Stimulated activated CD4-positive, alpha-beta T cell treated with anti-CD3 and anti-CD28 coated beads, Interleukin-1b, Interleukin-23, amount 100 ng/mL, for 1 hour (primary cell): Measurements from ENCODE around the gene GAA.
"Not testable (repeated sequence)": the region's sequence is repeated elsewhere in the genome, so short reads cannot be mapped to it uniquely, and the experiment has no call there.

ENCODE experiments used
- DNase-seq, 2 donors: peaks; one replicate each; pipeline ENCODE4 v3.0.0-alpha.2; 2020; ENCODE audit warnings: low read depth in 2 of 2

GAA gene

DNA sequence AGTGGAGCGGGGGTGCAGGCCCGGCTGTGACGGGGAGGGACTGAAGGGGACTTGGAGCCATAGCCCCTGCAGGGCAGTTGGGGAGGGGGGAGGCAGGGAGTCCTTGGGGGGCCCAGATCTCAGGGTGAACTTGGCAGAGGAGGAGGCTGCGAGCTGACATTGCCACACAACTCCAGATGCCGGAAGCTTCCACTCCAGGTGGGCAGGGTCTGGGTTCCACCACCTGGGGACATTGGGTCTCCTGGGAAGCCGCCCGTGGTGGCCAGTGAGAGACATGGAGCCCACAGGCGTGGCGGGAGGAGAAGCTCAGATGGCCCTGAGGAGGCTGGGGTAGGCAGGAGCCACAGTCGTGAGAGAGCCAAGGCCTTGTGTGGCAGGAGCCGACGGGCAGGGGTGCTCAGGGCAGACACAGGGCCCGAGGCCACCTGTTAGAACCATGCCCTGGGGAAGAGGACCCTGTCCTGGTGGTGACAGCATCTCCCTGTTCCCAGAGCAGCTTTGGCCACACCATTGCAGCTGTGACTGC is 18.2 kb upstream of the GAA start:
- DNase-seq = no peak

DNA sequence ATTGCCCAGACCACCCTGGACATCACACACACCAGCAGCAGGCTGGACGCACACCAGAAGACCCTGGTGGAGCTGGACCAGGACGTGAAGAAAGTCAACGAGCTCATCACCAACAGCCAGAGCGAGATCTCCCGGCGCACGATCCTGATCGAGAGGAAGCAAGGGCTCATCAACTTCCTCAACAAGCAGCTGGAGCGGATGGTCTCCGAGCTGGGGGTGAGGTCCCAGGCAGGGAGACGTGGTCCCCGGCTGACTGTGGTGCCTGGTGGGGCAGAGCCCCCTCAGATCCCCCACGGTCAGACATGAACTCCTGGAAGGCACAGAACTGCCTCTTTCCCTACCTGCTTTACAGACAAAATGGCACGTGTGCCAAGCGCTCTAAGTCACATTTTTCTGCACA is 16.6 kb upstream of the GAA start:
- DNase-seq = no peak

DNA sequence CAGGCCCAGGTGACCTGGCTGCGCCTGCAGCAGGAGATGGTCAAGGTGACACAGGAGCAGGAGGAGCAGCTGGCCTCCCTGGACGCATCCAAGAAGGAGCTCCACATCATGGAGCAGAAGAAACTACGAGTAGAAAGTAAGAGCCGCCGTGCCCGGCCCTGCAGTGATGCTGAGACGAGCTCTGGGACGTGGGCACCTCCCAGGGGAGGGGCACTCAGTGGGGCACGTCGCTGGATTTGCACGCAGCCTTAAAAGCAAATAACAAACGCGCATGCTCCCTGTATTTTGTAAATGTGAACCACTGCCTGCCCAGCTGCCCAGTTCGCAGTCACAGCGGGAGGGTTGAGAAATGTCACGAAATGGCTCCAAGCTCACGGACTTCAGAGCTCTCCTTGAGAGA is 15.3 kb upstream of the GAA start:
- no peak for DNase-seq

DNA sequence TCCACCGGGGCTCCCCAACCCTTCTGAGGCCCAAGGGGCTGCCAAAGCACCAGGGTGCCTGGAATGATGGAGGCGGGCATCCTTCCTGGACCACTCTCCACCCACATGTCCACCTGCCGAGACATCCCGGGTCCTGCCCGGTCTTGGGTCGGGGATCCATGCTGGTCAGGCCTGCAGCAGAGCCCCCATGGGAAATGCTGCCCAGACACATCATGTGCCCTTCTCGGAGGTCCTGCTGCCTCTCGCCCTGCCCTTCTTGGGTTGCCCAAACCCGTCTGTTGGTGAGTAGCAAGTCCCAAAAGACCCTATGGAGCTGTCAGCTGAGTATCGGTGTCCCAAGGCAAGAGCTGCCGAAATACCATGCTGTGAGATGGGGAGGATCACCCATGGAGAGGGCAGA is 14.8 kb upstream of the GAA start:
- no peak for DNase-seq

DNA sequence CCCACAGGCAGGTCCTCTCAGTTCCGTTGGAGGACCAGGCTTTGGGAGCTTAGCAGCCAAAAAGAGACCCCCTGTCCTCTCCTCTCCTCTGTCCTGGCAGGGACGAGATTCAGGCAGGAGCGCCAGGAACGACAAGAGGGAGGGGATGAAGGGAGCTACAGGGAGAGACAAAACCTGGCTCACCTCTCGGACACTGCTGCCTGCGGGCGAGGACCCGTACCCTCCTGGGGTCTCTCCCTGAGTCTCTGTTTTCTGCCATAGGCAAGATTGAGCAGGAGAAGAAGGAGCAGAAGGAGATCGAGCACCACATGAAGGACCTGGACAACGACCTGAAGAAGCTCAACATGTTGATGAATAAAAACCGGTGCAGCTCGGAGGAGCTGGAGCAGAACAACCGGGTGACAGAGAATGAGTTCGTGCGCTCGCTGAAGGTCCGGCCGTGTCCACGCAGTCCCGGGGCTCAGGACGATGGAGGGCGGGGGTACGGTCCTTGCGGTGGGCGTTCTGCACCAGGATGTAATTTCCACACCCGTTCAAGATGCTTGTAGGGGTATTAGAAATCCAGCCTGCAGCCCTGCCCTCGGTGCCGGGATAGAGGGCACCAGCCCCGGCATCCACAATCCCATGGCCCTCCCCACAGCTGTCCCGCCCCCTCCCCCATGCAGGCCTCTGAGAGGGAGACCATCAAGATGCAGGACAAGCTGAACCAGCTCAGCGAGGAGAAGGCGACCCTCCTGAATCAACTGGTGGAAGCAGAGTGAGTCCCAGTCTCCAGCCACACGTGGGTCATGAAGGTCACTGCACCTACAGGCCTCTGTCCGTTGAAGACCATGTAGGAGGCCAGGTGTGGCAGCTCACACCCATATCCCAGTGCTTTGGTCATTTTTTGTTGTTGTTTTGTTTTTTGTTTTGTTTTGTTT is 13.8 kb upstream of the GAA start:
- DNase-seq = no peak

DNA sequence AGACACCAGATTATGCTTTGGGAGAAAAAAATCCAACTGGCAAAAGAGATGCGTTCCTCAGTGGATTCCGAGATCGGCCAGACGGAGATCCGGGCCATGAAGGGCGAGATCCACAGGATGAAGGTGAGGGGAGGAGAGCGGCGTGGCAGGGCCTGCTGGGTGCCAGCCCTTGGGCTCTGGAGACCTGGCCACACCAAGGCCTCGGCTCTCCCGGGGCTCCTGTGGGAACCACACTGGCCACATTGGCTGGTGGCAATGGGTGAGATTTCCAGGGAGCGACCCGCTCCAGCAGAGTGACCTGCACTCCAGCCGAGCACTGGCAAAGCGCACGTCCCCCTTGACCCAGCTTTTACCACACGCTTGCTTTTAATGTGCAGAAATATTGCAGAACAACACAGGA is 11.6 kb upstream of the GAA start:
- DNase-seq = no peak

DNA sequence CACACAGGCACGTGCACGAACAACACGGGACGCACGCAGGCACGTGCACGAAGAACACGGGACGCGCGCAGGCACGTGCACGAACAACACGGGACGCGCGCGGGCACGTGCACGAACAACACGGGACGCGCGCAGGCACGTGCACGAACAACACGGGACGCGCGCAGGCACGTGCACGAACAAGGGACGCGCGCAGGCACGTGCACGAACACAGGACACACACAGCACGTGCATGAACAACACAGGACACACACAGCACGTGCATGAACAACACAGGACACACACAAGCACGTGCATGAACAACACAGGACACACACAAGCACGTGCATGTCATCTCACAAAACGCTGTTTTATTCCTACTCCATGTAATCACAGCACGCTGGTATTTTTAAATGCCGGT is 11.2 kb upstream of the GAA start:
- DNase-seq = not testable (repeated sequence)

DNA sequence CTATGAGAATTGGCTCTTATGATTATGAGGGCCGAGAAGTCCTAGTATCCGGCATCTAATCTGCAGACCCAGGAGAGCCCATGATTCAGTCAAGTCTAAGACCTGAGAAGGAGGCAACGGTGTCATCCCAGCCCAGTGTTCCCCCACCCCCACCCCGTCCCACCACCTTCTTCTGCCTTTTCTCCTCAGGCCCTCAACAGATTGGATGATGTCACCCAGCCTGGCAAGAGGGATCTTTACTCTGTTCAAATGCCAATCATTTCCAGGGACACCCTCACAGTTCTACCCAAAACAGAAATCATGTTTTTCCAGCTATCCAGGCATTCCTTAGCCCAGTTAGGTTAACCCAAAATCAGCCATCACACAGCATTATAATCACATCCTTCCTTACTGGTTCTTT is 10.0 kb upstream of the GAA start:
- no peak for DNase-seq

DNA sequence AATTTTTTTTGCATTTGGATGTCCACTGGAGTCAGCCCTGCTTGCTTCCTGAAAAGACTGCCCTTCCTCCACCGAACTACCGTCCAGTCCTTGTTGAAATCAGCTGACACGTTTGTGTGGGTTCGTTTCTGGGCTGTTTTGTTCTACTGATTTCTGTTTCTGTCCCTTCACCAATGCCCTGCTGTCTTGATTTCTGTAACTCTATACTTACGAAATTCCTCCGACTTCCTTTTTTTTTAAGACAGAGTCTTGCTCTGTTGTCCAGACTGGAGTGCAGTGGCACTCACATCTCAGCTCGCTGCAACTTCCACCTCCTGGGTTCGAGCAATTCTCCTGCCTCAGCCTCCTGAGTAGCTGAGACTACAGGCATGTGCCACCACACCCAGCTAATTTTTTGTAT is 8.4 kb upstream of the GAA start:
- DNase-seq = no peak

DNA sequence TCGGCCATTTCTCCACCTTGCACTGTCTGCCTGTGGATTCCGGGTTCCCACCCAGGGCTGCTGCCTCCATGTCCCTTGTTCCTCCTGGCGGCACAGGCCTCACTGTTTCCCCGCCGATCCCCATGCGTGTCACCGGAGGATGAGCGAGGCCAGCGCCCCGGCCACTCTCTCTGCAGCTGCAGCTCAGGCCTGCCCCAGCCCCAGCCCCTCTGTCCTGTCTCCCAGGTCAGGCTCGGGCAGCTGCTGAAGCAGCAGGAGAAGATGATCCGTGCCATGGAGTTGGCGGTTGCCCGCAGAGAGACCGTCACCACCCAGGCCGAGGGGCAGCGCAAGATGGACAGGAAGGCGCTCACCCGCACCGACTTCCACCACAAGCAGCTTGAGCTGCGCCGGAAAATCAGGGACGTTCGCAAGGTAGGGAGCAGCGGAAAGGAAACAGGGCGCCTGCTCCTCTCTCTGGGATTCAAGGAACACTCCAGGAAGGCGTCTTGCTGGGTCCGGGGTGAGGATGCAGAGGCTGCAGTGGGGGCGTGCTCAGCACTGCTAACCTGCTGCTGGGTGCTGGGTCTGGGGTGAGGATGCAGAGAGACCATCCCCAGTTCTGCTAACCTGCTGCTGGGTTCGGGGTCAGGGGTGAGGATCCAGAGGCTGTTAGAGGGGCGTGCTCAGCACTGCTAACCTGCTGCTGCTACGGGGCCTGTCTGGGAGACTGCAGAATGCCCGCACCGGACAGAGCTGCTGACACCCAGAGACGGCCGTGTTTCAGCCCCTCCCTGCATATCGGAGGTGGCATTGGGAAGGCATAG is 6.1 kb upstream of the GAA start:
- no peak for DNase-seq

DNA sequence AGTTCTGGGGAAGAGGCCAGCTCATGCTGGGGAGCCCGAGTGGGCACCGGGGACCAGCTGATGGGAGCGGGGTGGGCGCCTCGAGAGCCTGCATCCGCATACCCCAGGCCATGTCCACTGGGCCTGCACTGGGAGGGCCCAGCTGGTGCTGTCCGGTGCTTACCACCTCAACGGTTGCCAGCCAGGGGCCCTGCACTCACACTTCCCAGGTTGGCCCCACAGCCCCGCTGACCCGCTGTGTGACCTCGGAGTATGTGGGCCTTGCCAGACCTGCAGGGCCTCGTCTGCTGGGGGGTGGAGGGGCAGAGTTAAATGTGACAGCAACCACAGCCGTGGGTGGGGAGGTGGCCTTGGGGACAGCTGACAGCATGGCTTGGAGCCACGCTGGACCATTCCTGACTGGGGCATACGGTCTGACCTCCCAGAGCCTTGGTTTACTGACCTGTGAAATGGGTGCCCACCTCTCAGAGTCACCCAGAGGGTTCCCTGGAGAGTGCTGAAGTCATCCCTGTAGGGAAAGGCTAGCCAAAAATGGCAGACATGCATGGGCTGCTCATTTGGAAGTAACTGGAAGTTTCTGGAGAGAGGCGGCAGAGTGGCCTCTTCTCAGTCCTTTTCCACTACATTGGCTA is 5.4 kb upstream of the GAA start:
- DNase-seq = no peak

DNA sequence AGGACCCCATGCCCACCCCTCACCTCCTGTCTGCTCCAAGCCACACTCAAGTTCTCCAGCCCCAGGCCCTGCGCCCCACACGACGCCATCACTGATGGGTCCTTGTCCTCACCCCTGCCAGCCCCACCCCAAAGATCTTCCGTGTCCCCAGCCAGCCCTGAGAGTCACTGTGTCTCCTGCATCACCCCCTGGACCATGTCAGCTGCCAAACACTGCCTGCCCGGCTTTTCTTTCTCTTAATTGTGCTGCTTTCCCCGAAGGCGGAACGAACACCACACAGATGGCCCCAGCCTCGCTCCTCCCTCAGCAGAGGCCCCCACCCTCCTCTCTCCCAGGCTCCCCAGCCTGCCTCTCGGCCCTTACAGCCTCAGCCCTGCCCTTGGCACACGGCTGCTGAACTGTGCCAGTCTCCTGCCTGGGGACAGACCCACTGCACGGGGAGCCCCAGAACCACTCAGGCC is 4.8 kb upstream of the GAA start:
- DNase-seq = no peak

DNA sequence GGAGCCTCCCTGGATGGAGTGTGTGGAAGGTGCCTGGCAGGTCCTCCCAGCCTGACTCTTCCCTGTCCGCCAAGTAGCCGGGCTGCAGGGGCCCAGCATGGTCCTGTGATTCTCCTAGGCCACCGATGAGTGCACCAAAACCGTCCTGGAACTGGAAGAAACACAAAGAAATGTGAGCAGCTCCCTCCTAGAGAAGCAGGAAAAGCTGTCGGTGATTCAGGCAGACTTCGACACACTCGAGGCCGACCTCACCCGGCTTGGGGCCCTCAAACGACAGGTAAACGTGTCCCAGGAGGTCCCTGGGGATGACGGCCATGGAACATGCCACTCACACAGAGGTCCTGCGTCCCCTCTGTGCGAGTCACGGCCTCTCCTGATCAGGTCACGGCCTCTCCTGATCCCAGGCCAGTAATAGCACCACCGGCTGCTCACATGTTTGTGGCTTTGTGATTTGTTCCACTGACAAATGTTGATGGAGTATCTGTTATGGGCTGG is 4.2 kb upstream of the GAA start:
- no peak for DNase-seq

DNA sequence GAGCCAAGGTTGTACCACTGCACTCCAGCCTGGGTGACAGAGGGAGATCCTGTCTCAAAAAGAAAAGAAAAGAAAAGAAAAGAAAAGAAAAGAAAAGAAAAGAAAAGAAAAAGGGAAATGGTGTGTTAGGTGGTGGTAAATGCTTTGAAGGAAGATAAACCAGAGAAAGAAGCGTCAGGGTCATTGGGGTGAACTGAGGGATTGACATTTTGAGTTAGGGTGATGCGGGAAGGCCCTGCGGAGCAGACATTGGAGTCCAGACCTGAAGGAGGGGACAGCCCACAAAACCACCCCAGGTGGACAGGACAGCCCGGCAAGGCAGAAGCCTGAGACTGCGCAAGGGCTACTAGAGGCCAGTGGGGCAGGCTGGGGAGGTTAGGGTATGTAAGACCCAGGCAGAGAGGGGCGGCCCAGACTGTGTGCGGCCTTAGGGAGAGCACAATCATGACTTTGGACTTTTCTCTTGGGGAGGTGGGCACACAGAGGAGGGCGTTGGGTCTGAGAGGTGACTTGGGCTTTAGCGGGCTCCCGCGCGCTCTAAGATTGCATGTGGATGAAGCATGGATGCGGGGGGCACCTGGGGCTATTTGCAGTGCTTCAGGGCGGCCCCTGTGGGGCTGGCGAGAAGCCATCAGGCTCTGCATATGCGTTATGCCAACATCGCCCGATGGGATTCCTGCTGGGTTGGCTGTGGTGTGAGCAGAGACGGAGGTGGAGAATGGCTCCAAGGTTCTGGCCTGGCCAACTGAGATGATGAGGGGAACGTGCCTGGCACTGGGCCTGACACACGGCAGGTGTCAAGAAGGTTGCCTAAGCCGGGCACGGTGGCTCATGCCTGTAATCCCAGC is 3.3 kb upstream of the GAA start:
- DNase-seq = no peak

DNA sequence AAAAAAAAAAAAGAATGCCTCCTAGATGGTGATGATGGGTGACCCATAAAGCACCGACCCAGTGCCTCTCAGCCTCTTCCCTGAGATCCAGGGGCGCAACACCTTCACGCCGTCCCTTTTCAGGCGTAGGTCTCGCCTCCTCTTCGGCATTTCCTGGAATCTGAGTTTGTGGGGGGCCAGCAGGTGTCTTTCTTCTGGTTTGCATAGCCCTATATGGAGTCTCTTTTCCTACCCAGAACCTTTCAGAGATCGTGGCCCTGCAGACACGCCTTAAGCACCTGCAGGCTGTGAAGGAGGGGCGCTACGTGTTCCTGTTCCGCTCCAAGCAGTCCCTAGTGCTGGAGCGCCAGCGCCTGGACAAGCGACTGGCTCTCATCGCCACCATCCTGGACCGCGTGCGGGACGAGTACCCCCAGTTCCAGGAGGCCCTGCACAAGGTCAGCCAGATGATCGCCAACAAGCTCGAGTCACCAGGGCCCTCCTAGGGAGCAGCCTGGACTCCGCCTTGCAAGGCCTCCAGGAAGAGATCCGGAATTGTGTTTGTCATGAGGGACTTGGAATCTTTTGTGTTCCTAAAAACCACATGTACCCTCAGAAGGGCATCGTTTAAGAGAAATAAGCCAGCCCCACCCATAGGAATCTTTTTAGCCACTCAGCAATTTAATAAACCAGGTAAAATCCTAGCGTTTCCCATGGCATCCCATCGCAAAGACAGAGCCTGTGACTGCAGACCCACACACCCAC is 1.9 kb upstream of the GAA start:
- DNase-seq = no peak

DNA sequence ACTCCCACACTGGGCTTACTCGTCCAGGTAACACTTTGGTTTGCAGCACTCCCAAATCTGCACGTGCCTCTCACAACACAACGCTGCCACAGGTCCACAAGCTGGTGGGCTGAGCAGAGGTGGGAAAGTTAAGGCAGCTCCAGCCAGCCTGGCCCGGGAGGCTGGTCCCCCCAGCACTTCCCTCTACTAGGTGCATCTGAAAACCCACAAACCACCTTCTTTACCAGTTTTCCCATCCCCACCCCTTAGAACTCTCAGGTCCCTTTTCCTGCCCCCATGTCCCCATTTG is 1.4 kb upstream of the GAA start:
- DNase-seq = no peak

DNA sequence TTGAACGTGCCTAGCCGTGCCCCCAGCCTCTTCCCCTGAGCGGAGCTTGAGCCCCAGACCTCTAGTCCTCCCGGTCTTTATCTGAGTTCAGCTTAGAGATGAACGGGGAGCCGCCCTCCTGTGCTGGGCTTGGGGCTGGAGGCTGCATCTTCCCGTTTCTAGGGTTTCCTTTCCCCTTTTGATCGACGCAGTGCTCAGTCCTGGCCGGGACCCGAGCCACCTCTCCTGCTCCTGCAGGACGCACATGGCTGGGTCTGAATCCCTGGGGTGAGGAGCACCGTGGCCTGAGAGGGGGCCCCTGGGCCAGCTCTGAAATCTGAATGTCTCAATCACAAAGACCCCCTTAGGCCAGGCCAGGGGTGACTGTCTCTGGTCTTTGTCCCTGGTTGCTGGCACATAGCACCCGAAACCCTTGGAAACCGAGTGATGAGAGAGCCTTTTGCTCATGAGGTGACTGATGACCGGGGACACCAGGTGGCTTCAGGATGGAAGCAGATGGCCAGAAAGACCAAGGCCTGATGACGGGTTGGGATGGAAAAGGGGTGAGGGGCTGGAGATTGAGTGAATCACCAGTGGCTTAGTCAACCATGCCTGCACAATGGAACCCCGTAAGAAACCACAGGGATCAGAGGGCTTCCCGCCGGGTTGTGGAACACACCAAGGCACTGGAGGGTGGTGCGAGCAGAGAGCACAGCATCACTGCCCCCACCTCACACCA is 724 bp downstream of the GAA start:
- DNase-seq = no peak

DNA sequence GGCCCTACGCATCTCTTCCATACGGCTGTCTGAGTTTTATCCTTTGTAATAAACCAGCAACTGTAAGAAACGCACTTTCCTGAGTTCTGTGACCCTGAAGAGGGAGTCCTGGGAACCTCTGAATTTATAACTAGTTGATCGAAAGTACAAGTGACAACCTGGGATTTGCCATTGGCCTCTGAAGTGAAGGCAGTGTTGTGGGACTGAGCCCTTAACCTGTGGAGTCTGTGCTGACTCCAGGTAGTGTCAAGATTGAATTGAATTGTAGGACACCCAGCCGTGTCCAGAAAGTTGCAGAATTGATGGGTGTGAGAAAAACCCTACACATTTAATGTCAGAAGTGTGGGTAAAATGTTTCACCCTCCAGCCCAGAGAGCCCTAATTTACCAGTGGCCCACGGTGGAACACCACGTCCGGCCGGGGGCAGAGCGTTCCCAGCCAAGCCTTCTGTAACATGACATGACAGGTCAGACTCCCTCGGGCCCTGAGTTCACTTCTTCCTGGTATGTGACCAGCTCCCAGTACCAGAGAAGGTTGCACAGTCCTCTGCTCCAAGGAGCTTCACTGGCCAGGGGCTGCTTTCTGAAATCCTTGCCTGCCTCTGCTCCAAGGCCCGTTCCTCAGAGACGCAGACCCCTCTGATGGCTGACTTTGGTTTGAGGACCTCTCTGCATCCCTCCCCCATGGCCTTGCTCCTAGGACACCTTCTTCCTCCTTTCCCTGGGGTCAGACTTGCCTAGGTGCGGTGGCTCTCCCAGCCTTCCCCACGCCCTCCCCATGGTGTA is 1.5 kb downstream of the GAA start:
- no peak for DNase-seq

DNA sequence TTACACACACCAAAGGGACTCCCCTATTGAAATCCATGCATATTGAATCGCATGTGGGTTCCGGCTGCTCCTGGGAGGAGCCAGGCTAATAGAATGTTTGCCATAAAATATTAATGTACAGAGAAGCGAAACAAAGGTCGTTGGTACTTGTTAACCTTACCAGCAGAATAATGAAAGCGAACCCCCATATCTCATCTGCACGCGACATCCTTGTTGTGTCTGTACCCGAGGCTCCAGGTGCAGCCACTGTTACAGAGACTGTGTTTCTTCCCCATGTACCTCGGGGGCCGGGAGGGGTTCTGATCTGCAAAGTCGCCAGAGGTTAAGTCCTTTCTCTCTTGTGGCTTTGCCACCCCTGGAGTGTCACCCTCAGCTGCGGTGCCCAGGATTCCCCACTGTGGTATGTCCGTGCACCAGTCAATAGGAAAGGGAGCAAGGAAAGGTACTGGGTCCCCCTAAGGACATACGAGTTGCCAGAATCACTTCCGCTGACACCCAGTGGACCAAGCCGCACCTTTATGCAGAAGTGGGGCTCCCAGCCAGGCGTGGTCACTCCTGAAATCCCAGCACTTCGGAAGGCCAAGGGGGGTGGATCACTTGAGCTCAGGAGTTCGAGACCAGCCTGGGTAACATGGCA is 2.2 kb downstream of the GAA start:
- no peak for DNase-seq
